ENCODE data around the gene CNTNAP2. TPM values are rescaled to one million over a fixed set of nuclear protein-coding genes. Genes with fewer than 3 reads are reported as not detected.

CNTNAP2 gene
- total and polyA plus RNA-seq, 2 of the 4 experiments (the other 2 are of a cell fraction): not detected

GRCh38 chr7:148230883-148231282 is 2114.3 kb downstream of the CNTNAP2 start:
- H3K79me1 ChIP-seq (ENCODE audit: low read depth in 1 of 2, low read length in 2 of 2): no peaks in the 10 kb centered on the region
- CTCF ChIA-PET: no interaction called here
- 20% methylated on average over 1 of the region's 4 CpGs; no CpG with 5 or more reads in 1 of the 2 experiments for WGBS, 2 experiments (ENCODE audit: extremely low coverage in 2 of 2, insufficient read length in 1 of 2)
- ATAC-seq (ENCODE audit: low read depth) (no peak), DNase-seq (no peak)
- no peak overlapping the region for H2AK5ac ChIP-seq (ENCODE audit: low read depth, low read length)
- no peak overlapping the region for H2BK5ac ChIP-seq (ENCODE audit: low read depth, low read length, poor library complexity, severe bottlenecking)
- H3K18ac ChIP-seq (ENCODE audit: low read depth, low read length): no peak overlapping the region
- intact Hi-C loops (cut with micrococcal nuclease): no loop called here
- in situ Hi-C loops (cut with MboI; ENCODE audit: low sequenced_read_pairs): no loop called here
- no peak overlapping the region for H3K4me3 ChIP-seq (ENCODE audit: insufficient read depth, low read depth, low read length)
- H3K56ac ChIP-seq (ENCODE audit: extremely low read depth, insufficient read depth, low read length): no peak overlapping the region
- H3K27me3 ChIP-seq (ENCODE audit: control insufficient read depth, insufficient read depth, low read length): no peaks in the 10 kb centered on the region
- H4K8ac ChIP-seq (ENCODE audit: low read depth in 2 of 2, low read length in 2 of 2): no peak overlapping the region
- H3K27ac ChIP-seq (ENCODE audit: insufficient read depth, low read length): no peak overlapping the region
- H4K91ac ChIP-seq (ENCODE audit: insufficient read depth, low read depth, low read length): no peak overlapping the region
- BruUV-seq (replicated peaks): no TSS peak
- no peak overlapping the region for H4K5ac ChIP-seq (ENCODE audit: low read depth, low read length)
- no peaks in the 10 kb centered on the region for H4K20me1 ChIP-seq (ENCODE audit: insufficient read depth, low read length)
- no peak overlapping the region for H3K4ac ChIP-seq (ENCODE audit: low read depth, low read length)
- no peak overlapping the region for H2BK15ac ChIP-seq (ENCODE audit: low read depth, low read length)
- no peak overlapping the region for H3K9ac ChIP-seq (ENCODE audit: low read depth, low read length)
- no peak overlapping the region for H3K14ac ChIP-seq (replicated peaks; ENCODE audit: low read depth, low read length)
- H2BK120ac ChIP-seq (ENCODE audit: low read depth, low read length): no peak overlapping the region
- H3K36me3 ChIP-seq (ENCODE audit: control insufficient read depth, insufficient read depth, low read length): no peaks in the 10 kb centered on the region
- H2BK20ac ChIP-seq (ENCODE audit: low read depth, low read length): no peak overlapping the region
- dilution Hi-C loops (cut with HindIII; ENCODE audit: low sequenced_read_pairs, unreplicated experiment): no loop called here
- no peaks in the 10 kb centered on the region for H3K4me1 ChIP-seq (ENCODE audit: control insufficient read depth, insufficient read depth, low read length)
- H3K23ac ChIP-seq (ENCODE audit: low read depth, low read length): no peak overlapping the region
- no peak for TF ChIP-seq RAD21 (IDR thresholded peaks at IDR 0.05; ENCODE audit: low read length)
- peak; percentile 42; the same call in 1 of the 2 replicates for TF ChIP-seq CEBPB (IDR thresholded peaks at IDR 0.05; ENCODE audit: low read depth, low read length)
- TF ChIP-seq MXI1 (IDR thresholded peaks at IDR 0.05; ENCODE audit: borderline replicate concordance, low read depth, low read length): no peak
- H3K9me1 ChIP-seq (ENCODE audit: insufficient read depth, low read length): no peaks in the 10 kb centered on the region
- no peak overlapping the region for H2AK9ac ChIP-seq (replicated peaks; ENCODE audit: low read depth, low read length, poor library complexity)
- H3K4me2 ChIP-seq (ENCODE audit: low read depth, low read length): no peak overlapping the region
- no peak overlapping the region for H2AFZ ChIP-seq (replicated peaks; ENCODE audit: low read length, poor library complexity)
- POLR2A ChIA-PET (ENCODE audit: unreplicated experiment): no interaction called here
- peaks cover 17% of the 10 kb centered on the region for H3K9me3 ChIP-seq (ENCODE audit: control insufficient read depth, insufficient read depth, low read length)
